Renal cortex interstitium (tissue), 11 donors: ENCODE results near the gene SHH. TPM values are rescaled to one million over a fixed set of nuclear protein-coding genes. Genes with fewer than 3 reads are reported as not detected.

Experiments used
- DNase-seq, 11 donors: peaks; one replicate each; pipeline ENCODE4 v3.0.0-alpha.2; 2013; ENCODE audit warnings: low read depth in 9 of 11, low spot score in 4 of 11; ENCODE audit errors: extremely low read depth in 1 of 11
- polyA plus RNA-seq, 3 donors: library from polyadenylated mRNA; unstranded; fragments of 120-200 nt; gene quantifications; one replicate each; pipeline ENCODE4 v1.2.1, GENCODE V29; 2013; ENCODE audit not compliant: insufficient read length in 3 of 3

SHH gene
- polyA plus RNA-seq, 3 donors: 1.1 to 3.3 (median 2.3) TPM

DNA sequence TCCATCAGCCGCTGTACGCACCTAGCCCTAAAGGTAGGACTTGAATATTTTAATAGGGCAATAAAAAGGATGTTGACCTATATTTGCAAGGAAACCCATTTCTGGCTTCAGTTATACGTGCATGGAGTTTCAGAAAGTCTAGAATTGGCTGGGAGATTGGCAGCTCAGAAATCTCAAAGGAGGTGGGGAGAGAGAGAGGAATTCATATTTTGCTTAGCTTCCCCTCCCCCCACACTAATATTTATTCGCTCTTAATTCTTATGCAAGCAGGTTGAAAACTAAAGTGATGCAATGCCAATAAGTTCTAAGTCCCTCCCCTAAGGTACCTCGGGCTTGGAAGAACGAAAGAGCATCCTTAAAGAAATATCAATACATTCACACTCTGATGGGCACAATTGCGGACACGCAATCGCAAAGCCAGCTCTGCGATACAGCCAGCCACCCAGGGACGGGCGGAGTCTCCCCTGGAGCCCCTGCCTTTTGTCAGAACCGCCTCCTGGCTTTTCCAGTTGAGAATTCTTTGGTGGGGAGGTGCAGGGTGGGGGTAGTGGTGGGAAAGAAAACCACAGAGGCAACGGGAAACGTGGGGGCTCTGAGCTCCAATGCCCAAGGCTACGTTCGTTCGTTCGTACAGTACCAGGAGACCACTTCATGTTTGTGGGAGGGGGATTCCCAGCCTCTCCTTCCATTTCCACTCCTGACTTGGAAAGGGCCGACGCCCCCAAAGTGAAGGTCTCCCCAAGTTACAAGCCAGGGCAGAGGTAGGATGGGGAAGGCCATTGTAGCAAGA lies 1.3 kb downstream of the SHH start:
- DNase-seq: no peak

DNA sequence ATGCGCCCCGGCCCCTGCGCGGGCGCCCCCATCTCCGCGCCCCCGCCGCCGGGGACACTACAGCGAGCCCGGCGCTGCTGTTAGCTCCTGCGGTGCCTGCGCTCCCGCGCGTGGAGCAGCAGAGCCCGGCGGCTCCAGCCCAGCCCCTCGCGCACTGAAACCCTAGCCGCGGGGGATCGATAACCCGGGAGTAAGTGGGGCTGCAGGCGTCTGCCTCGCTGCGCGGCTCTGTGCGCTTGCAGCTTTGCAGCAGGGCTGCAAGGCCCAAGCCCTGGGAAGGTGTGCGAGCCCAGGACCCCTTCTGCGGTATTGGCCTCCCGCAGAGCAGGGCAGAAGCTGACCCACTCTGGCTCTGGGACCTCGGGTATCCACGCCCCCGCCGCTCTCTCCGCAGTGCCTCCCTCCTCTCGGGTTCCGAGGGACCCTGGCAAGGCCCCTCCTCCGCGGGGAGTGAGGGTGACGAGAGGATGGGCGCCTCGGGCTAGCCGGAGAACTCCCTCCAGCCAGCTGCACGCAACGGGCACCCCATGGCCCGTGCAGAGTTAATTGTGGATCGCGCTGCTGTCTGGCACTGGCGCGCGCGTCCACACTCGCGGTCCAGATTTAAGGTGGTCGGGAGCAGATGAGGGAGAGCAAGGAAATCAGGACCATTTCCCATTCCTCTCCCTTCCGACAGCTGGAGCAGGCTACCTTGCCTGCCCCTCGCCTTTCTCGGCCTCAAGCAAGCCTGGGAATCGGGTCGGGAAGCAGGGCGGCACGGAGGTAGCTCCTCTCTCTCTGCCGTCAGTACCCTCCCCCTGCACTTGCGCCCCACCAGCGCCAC lies 2.1 kb downstream of the SHH start:
- no peak for DNase-seq

DNA sequence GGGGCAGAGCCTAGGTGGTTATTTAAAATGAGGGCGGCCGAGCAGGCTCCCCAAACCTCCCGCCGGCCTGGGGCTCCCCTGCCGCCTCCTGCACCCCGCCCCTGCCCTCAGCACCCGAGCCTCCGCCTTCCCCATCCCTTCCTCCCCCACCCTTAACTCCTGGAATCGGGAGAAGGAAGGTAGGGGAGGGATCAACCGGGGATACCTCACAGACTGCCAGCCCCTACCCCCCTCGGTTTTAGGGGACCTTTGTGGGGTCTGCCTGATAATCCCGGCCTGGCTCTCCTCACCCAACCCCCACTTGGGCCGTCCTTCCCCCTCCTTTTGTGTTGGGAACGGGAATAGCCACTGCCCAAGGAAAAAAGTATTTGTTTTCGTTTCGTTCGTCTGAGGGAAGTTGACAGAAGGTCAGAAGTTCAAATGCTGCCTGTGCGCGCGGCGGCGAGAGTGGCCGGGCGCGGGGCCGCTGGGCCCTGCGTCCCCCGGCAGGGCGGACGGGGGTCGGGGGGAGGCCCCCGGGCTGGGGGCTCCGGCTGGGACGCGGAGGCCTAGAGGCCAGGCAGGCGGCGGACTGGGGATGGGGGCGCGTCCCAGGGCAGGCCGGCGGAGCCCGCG lies 2.8 kb downstream of the SHH start:
- DNase-seq: no peak

DNA sequence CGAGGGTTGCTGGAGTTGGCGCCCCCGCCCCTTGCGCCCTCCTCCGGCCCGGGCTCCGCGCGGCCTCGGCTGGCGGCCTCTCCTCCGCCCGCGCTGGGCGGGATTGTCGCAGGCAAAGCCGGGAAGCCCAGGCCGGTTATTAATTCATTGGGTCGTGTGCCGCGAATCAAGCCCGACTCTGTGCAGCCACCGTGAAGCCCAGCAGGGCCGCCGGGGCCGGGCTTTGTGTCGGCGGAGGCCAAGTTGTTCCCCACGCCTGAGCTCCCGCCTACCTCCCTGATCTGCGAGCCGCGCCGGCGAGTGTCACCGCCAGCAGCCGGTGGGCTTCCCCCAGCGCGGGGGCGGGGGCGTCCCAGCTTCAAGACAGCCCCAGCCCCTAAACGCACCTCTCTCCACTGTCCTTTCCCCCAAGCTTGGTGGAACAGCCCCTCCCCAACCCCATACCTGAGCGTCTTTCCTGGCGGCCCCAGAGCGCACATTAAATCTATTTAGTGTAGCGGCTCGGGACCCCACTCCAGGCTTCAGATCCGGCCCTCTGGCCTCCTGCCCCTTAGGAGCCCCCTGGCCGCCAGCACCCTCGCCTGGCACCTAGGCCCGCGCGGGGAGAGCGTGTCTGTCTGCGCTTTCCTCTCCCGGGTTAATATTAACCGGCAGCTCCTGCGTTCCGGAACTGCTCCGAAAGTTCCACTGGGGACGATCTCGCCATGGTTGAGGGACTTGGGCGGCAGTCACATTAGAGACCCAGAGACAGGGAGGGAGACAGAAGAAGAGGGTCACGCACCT lies 3.5 kb downstream of the SHH start:
- peak in 1 of 11 donors; percentile 41 for DNase-seq

DNA sequence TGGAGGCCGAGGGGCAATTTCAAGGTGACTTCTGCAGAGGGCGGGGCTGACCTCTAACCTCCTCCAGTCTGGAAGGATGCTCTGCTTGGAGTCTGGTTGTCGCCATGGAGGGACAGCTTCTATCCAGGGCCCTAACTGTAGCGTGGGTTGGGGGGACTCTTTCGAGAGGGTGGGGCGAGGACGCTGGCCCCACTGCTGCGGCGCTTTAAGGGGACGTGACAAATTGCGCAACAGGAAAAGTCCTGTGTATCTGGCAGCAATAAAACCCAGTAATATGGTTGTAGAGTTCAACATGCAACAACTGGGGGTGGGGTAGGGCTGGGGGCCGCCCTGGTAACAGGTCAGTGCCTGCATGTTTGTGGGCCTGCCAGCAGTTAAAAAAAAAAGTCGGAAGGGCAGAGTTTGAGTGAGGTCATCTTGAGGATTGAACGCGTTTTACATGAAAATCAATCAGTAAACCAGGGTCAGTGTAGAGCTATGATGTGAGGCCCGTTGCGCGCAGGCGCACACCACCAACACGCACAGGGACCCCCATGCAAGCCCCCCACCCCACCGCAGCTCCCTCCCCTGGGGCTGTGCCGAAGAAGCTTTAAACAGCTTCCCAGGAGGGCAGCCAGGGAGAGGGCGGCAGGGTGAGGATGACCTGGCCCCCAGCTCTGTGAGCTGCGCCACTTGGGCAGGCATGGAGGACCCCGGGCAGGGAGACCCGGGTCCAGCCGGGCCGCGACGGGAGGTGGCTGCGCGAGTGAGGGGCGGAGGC lies 4.3 kb downstream of the SHH start:
- no peak for DNase-seq

DNA sequence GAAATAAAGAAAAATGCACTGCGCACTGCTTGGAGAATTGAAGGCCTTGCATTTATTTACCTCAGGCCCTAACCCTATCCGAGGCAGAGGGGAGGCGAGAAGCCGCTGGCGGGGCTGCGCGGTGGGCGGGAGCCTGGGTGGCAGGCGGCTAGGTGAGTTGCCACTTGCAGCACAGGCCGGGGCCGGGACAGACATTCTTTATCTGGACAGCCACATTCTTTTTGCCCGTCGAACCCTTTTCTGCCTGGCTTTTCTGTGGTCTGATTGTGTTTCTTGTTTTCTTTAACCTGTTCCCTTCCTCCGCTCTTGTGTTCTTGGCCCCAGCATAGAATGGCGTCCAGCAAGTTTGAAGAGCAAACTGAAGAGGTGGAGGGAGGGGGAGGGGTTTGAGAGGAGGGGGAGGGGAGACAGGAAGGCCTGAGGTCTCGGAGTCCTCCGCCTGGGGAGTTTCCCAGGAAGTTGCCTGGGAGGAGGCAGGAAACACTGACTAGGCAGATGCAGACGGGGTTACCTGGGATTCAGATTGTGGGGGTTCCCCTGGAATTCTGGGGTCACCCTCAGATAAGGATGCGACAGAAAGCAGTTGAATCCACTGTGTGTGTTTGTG lies 5.1 kb downstream of the SHH start:
- no peak for DNase-seq

DNA sequence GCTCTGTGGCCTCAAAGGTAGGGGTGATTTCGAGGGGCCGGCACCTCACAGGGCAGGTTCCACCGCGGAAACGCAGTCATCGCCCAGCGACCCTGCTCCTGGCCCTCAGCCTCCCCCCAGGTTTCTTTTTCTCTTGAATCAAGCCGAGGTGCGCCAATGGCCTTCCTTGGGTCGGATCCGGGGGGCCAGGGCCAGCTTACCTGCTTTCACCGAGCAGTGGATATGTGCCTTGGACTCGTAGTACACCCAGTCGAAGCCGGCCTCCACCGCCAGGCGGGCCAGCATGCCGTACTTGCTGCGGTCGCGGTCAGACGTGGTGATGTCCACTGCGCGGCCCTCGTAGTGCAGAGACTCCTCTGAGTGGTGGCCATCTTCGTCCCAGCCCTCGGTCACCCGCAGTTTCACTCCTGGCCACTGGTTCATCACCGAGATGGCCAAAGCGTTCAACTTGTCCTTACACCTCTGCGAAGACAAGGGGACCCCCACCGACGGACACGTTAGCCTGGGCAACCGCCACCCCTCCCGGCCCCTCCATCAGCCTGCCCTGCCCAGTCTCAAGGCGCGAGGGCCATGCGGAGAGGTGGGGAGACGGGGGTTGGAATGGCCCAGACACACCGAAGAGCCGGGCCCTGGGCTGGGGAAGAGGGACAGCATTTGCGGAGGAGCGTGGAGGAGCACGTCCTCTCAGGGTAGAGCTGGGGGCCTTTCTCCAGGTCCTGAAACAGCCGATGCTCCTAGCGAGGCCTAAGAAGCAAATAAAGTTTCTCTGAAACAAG lies 6.0 kb downstream of the SHH start:
- DNase-seq: no peak

DNA sequence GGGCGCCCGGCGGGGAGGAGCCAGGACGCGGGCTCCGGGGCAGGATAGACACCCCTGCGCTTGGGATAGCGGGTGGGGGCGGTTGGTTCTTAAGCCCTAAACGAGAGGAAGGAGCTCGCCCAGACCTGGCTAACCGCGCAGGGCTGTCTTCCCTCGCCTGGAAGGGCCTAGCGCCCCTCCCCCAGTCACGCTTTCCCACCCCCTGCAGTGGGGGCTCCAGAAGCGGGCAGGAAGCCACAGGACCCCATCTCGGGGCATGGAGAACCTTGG lies 6.5 kb downstream of the SHH start:
- DNase-seq: no peak

DNA sequence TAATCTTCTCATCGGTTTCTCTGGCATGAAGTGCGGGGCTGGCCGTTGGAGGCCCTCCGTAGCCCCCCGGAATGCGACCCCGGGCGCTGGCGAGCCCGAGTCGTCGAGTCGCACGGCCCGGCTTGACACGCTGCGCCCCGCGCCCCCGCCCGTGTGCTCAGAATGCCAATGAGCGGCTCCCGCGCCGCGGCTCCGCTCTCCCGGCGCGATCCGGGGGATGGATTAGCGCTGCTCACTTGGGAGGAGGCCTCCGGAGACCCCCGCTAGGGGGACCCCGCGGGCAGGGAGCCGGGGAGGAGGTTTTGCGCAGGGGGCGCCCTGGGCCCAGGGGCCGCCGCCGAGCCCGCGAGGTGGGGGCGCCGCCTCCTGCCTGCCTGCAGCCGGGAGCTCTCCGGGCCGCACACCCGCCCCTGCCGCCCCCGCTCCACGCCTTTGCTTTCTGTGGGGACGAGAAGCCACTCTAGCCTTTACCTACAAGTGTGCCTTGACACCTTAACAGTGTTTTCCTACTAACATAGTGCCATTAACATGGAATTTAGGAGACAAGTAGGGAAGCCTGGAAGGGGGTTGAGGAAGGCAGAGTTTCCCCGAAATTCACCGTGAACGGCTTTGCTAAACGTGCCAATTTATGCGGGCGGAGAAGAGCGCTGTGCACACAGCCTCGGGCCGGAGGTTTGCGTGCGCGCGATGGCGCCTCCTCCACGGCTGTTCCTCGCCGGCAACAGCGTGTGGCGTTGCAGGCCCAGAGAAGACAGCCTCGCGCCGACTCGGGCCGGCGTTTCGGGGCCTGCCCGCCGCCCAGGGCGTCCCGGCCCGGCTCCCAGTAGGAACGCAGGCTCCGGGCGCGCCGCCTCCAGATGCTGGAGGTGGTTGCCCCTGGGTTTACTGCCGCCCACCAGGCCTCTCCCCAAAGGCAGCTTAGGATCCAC lies 7.1 kb downstream of the SHH start:
- DNase-seq: peak in 1 of 11 donors; percentile 58

DNA sequence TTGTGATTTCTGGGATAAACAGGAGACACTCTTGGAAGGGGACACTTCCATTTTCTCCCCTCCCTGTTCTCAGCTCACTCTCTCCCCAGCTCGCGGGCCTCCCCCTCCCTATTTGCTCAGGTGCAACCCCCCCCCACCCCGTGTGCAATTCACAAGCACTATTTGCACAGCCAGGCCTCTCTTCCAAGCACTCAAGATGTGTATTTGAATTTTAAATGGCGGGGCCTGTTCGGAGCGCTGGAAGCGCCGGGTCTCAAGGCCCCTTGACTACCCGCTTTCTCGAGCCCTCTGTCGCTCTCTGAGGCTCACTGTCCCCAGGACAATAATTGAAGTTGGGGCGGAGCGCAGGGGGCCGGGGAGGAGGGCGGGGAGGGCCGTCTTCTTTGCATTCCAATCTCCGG lies 7.8 kb downstream of the SHH start:
- DNase-seq: no peak

DNA sequence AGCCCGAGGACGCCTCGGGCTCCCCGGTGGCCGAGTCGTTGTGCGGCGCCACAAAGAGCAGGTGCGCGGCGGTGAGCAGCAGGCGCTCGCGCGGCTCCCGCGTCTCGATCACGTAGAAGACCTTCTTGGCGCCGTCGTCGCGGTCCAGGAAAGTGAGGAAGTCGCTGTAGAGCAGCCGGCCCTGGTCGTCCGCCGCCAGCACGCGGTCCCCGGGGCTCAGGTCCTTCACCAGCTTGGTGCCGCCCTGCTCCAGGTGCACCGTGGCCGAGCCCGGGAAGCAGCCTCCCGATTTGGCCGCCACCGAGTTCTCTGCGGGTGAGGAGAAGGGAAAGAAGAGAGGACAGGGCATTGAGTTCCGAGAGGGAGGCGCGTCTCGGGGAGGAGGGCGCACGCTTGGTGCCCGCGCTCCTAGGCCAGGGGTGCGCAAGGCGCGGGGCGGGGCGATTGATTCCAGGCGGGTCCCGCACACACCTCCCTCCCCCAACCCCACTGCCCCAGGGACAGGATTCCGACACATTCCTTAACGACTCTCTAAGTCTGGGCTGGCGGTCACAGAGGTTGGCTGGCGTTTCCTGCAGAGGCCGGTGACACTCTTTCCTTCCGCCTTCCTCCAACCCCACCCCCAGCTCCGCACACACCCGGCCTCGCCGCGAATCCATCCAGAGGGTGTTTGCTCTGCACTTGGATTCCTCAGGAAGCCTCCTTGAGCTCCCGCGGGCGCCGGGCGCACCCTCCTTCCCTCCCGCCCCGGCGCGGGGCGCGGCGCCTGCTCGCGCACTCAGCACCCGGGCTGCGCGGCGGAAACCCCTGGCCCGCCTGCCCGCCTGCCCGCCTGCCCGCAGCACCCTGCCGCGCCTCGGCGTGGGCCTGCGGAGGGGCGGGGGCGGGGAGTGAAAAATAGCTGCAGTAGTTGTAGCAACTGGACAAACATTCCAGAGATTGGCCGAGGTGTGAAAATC lies 8.6 kb downstream of the SHH start:
- DNase-seq: no peak

DNA sequence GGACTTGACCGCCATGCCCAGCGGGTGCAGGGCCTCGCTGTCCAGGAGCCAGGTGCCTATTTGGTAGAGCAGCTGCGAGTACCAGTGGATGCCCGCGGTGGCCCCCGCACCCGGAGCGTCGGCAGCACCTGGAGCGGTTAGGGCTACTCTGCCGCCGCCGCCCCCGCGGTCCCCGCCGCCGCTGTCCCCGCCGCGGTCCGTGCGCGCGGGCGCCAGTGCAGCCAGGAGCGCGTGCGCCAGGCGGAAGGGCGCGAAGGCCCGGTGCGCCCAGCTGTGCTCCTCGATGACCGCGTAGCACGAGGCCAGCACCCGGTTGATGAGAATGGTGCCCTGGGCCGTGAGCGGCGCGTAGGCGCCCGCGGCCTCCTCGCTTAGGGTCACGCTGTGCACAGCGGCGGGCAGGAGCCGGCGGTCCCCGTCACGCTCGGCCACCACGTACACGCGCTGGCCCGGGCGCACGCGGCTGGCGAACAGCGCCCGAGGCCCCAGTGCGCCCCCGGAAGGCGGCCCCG lies 9.3 kb downstream of the SHH start:
- no peak for DNase-seq

DNA sequence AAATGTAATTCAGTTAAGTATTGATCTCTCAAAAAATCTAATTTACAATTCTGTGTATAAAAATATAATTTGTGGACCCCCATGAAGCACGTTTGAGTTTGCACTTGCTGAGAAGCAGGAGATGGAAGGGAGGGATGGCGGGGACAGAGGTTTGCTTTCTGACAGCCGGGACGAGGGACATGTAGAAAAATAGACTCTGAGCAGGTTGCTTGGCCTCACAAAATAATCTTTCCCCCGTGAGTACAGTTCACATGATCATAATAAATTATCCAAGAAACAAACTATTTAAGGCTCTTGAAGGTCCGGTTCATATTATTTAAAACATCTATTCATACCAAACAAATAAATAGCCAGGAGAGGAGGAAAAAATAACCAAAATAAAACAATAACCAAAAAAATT lies 10.0 kb downstream of the SHH start:
- DNase-seq: no peak

DNA sequence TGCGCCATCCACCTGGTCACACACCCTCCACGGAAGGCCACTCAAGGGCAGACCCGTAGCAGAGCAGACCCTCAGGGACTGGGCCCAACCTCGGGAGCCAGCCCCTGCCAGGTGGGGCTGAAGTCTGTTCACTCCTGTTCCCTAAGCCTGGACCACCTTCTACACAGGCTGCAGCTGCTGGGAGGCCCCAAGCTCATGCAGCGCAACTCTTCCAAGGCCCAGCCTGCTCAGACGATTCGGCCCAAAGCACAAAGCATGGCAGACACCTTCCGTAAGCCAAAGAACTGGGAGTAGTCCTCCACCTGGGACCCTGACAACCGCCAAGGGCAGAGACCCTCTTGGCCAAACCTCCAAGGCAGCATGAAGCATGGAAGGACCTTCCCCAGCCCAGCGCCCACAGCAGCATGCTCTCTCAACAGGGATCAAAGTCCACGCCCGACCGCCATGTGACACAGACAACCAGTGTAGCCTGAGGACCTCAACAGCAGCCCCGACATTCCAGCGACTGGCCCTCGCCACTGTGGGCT lies 11.5 kb downstream of the SHH start:
- DNase-seq: no peak

DNA sequence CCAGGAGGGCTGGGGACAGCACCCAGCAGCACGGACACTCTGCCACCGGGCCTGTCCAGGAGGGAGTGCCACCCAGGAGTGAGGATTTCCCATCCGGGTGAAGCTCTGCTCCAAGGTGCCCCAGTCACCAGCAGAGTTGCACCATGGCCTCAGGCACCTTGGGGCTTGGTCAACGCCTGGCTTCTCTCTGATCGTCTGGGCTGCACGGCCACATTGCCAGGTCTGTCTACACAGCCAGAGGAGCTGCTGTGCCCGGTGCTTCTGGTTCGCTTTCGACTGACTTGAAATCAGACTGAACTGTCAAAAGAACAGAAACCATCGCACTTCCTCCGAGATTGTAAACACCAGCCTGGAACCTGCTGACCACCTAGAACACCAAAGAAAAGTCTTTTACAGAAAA lies 12.0 kb downstream of the SHH start:
- DNase-seq: no peak
